ENCODE results near the gene MAGI2. TPM values are rescaled to one million over a fixed set of nuclear protein-coding genes. Genes with fewer than 3 reads are reported as not detected.

Gene MAGI2
- total RNA-seq, 4 donors from 2014 or later, result 7.8 to 44.7 (median 21.1) TPM

DNA sequence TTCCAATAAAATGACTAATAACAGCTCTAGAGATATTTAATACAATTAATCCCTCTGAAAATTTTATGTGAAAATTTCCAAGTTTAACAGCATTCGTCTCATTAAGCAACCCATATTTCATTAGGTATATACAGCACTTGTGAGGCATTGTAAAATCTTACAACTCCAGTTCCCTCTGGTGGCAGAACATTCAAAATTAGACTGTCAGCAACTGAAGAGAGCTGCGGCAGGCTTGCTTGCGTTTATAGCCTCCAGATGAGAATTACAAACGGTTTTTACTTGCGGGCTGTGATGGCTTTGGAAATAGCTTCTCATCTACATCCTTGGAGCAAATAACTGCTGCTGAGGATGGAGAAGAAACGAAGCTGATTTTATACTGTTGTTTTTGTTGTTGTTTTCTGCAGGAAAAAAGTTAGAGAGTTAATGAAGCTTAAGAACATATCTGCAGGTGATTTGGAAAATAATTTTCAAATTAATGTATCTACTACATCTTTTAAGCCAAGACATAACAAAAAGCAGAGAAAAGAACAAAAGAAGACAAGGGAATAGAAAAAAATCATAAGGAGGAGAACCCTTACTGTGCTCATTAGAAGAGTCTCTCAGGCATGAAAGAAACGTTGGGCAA is 171.3 kb downstream of the MAGI2 start:
- H3K9me3 ChIP-seq, result no peaks in the 10 kb centered on the region
- no peak overlapping the region for H3K4me3 ChIP-seq
- H3K4me1 ChIP-seq, result peaks cover 0 to 20% (median 8%) of the 10 kb centered on the region in 3 donors
- 26 to 28% methylated on average over 7 of the region's 7 CpGs for WGBS, 2 donors (ENCODE audit: low coverage in 1 of 2)
- H3K27me3 ChIP-seq, result no peaks in the 10 kb centered on the region
- no peaks in the 10 kb centered on the region for H3K36me3 ChIP-seq
- no peak for TF ChIP-seq POLR2A (IDR thresholded peaks at IDR 0.05)
- TF ChIP-seq, protein P1, sequence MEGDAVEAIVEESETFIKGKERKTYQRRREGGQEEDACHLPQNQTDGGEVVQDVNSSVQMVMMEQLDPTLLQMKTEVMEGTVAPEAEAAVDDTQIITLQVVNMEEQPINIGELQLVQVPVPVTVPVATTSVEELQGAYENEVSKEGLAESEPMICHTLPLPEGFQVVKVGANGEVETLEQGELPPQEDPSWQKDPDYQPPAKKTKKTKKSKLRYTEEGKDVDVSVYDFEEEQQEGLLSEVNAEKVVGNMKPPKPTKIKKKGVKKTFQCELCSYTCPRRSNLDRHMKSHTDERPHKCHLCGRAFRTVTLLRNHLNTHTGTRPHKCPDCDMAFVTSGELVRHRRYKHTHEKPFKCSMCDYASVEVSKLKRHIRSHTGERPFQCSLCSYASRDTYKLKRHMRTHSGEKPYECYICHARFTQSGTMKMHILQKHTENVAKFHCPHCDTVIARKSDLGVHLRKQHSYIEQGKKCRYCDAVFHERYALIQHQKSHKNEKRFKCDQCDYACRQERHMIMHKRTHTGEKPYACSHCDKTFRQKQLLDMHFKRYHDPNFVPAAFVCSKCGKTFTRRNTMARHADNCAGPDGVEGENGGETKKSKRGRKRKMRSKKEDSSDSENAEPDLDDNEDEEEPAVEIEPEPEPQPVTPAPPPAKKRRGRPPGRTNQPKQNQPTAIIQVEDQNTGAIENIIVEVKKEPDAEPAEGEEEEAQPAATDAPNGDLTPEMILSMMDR (IDR thresholded peaks at IDR 0.05), result peak in 2 of 4 experiments; percentile 29 to 50
- no peak overlapping the region for H3K27ac ChIP-seq
- peak; percentile 48 for ATAC-seq

DNA sequence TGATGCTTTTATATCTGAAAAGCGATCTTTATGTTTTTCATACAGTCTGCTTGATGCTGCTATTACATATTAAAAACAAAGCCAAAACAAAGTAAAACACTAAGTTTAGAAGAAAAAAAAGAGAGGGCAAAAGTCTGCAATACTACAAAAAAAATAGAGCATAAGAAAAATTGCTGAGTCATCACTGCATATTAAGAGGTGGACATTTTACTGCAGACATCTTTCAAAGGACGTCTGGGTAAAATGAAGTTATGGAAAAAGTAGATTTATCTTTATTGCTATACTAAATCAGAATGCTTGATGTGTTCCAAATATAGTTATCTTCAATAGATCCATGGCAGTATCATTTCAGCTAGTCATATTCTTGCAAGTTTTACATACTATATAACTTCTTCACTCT is 172.0 kb downstream of the MAGI2 start:
- no peak for ATAC-seq
- peaks cover 0 to 20% (median 8%) of the 10 kb centered on the region in 3 donors for H3K4me1 ChIP-seq
- H3K4me3 ChIP-seq, result no peak overlapping the region
- no peaks in the 10 kb centered on the region for H3K9me3 ChIP-seq
- no peaks in the 10 kb centered on the region for H3K27me3 ChIP-seq
- no peak overlapping the region for H3K27ac ChIP-seq
- H3K36me3 ChIP-seq, result no peaks in the 10 kb centered on the region
- TF ChIP-seq, protein P1 (IDR thresholded peaks at IDR 0.05), result no peak
- no peak for TF ChIP-seq EP300 (IDR thresholded peaks at IDR 0.05)
- 45 to 64% methylated on average over 2 of the region's 2 CpGs for WGBS, 2 donors (ENCODE audit: low coverage in 1 of 2)

DNA sequence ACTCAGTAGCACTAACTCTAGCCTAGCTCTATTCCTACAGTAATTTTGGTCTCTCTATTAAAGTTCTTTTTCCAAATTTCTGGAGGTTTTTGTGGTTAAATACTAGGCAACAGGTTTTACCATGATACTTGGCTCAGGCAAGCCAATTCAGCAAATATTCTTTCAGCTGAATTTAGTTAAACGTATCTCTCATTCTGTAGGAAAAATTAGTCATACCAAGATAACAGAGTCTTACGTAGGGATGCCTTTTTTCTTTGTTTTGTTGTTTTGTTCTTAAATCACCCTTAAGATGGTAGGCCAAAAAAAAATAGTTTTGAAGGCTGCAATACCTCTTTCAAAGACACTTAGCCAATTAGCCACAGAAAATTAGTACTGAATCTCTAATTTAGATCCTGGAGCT is 180.5 kb downstream of the MAGI2 start:
- 38 to 86% methylated on average over 2 of the region's 2 CpGs for WGBS, 2 donors (ENCODE audit: low coverage in 1 of 2)
- TF ChIP-seq POLR2A (IDR thresholded peaks at IDR 0.05) (no peak), POLR2AphosphoS5 (IDR thresholded peaks at IDR 0.05) (no peak), EP300 (IDR thresholded peaks at IDR 0.05) (no peak)
- TF ChIP-seq, protein P1 (IDR thresholded peaks at IDR 0.05), result no peak
- ATAC-seq, result no peak

DNA sequence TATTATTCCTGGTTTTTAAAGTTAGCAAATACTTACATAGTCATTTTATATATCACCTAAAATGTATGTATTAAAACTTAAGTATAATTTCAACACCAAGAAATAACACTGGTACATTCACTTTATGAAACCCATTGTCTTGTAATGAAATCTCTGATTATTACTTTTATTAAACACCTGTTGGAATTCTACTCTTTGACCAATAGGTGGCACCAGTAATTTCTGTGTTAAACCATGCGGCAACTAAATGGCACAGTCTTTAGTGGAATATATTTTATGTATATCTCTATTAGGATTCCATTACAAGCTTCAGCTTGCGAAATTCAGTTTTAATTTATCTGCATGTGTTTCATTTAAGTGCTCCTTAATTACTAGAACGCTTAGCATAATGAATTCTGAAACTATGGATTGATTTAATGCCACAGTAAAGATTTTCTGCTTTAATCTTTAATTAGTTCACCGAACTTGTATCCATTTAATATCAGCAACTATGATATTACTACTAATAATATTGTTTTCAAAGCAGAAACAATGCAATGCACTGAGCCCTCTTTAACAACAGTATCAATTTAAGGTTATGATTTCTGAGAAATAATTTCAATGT is 181.3 kb downstream of the MAGI2 start:
- Histone ChIP-seq H3K4me1 (no peaks in the 10 kb centered on the region), H3K27me3 (no peaks in the 10 kb centered on the region), H3K36me3 (no peaks in the 10 kb centered on the region), H3K9me3 (no peaks in the 10 kb centered on the region), H3K4me3 (no peak overlapping the region), H3K27ac (no peak overlapping the region)
- TF ChIP-seq EP300 (IDR thresholded peaks at IDR 0.05) (no peak), POLR2AphosphoS5 (IDR thresholded peaks at IDR 0.05) (no peak), POLR2A (IDR thresholded peaks at IDR 0.05) (no peak)
- TF ChIP-seq, protein P1 (IDR thresholded peaks at IDR 0.05), result peak; percentile 47 to 60 (median 53)
- WGBS, 2 donors (ENCODE audit: low coverage in 1 of 2), result 34 to 37% methylated on average over 4 of the region's 4 CpGs
- no peak for ATAC-seq

More for the DNA sequence above, 180.5 kb downstream of the MAGI2 start:
- no peaks in the 10 kb centered on the region for H3K27me3 ChIP-seq
- no peaks in the 10 kb centered on the region for H3K4me1 ChIP-seq
- no peak overlapping the region for H3K4me3 ChIP-seq
- H3K27ac ChIP-seq, result no peak overlapping the region
- H3K9me3 ChIP-seq, result no peaks in the 10 kb centered on the region
- H3K36me3 ChIP-seq, result no peaks in the 10 kb centered on the region

DNA sequence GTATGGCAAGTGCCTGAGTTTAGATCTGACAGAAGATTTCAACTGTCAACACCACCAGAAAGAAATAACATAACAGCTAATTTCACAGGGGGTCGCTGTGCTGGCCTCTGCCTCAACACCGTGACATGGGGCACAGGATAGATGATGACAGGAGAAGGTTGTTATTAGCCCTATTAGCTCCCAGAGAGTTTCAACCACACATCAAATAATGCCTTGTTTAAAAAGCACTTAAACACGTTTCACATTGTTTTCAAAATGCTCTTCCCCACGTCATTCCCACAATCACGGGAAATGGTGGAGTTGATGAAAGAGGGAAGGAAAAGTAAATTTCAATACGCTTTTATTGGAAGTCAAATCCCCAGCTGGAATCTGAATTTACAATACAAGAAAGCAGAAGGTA is 184.7 kb downstream of the MAGI2 start:
- no peaks in the 10 kb centered on the region for H3K4me1 ChIP-seq
- no peak for ATAC-seq
- H3K36me3 ChIP-seq, result no peaks in the 10 kb centered on the region
- H3K4me3 ChIP-seq, result no peak overlapping the region
- H3K9me3 ChIP-seq, result no peaks in the 10 kb centered on the region
- H3K27me3 ChIP-seq, result no peaks in the 10 kb centered on the region
- no peak overlapping the region for H3K27ac ChIP-seq
- 43 to 64% methylated on average over 6 of the region's 6 CpGs for WGBS, 2 donors (ENCODE audit: low coverage in 1 of 2)
- TF ChIP-seq POLR2AphosphoS5 (IDR thresholded peaks at IDR 0.05) (no peak), POLR2A (IDR thresholded peaks at IDR 0.05) (no peak), EP300 (IDR thresholded peaks at IDR 0.05) (no peak)
- TF ChIP-seq, protein P1 (IDR thresholded peaks at IDR 0.05), result no peak
